A673 (cell line): ENCODE results near the gene CCDC183.

Experiments used
- EZH2 ChIP-seq: fragments of 200-600 bp; sonication (generic); IDR thresholded peaks from 2 replicates; pipeline ENCODE4 v1.6.1; 2017; ENCODE audit warnings: borderline replicate concordance, low read depth, mild to moderate bottlenecking, mixed read lengths, antibody characterized with exemption, low read length; ENCODE audit not compliant: poor library complexity, severe bottlenecking
- TF ChIP-seq, protein P1 (sequence below): fragments of 300-800, 200-600 bp; sonication (generic); conservative IDR thresholded peaks from 2 replicates; pipeline ENCODE4 v1.5.1; 2017; ENCODE audit warnings: low read depth, mild to moderate bottlenecking, antibody characterized with exemption, low read length, moderate library complexity, mixed read lengths

DNA sequence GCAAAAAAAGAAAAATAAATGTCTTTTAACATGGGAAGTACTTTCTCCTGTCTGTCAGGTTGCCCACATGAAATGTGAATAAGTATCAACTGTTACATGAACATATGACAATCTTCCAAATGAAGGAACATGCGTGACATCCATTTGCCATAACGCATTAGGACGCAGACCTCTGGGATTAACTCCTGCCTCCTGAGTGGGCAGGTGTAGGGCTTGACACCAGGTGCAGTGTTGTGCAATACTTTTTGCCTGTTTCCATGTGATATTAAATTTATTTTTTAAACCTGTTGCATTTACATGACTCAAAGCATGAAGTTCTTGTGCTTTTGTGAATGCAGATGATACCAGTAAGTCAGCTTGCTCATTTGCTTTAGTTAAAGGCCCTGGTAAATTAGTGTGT lies 13.7 kb upstream of the CCDC183 start:
- TF ChIP-seq, protein P1, sequence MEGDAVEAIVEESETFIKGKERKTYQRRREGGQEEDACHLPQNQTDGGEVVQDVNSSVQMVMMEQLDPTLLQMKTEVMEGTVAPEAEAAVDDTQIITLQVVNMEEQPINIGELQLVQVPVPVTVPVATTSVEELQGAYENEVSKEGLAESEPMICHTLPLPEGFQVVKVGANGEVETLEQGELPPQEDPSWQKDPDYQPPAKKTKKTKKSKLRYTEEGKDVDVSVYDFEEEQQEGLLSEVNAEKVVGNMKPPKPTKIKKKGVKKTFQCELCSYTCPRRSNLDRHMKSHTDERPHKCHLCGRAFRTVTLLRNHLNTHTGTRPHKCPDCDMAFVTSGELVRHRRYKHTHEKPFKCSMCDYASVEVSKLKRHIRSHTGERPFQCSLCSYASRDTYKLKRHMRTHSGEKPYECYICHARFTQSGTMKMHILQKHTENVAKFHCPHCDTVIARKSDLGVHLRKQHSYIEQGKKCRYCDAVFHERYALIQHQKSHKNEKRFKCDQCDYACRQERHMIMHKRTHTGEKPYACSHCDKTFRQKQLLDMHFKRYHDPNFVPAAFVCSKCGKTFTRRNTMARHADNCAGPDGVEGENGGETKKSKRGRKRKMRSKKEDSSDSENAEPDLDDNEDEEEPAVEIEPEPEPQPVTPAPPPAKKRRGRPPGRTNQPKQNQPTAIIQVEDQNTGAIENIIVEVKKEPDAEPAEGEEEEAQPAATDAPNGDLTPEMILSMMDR, result no peak
- no peak for TF ChIP-seq EZH2
